GM20000 (cell line): Measurements from ENCODE around the gene GALK1.
A peak's percentile ranks its signal among the peaks of the same experiment; 100 is the strongest.

ENCODE experiments used
- DNase-seq: peaks from one replicate; pipeline ENCODE4 v3.0.0; 2012; ENCODE audit warnings: low spot score
- TF ChIP-seq, protein P1 (sequence below): IDR thresholded peaks from 2 replicates; pipeline ENCODE4 v1.5.1; 2012; ENCODE audit warnings: mild to moderate bottlenecking, control low read depth; ENCODE audit errors: extremely low read depth, missing control alignments

GALK1 gene

DNA sequence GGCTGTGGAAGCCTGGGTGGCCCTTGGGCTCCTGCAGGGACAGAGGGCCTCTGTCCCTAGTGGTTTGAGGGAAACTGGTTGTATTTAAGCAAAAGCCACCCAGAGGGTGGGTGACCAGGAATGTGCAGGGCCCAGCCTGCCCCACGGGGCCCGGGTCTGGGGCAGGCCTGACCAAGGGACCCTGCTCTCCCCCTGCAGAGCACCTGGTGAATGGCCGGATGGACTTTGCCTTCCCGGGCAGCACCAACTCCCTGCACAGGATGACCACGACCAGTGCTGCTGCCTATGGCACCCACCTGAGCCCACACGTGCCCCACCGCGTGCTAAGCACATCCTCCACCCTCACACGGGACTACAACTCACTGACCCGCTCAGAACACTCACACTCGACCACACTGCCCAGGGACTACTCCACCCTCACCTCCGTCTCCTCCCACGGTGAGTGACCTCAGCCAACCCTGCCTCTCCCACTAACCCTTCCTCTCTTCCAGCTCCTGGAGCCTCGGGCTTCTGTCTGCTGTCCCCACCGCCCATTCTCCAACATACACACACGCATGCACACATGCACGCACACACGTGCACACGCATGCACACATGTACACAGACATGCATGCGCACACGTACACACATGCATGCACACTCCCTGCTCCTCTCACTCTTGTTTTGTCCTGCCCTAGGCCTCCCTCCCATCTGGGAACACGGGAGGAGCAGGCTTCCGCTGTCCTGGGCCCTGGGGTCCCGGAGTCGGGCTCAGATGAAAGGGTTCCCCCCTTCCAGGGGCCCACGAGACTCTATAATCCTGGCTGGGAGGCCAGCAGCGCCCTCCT, 10.4 kb downstream of the GALK1 start:
- DNase-seq, result no peak
- TF ChIP-seq, protein P1, sequence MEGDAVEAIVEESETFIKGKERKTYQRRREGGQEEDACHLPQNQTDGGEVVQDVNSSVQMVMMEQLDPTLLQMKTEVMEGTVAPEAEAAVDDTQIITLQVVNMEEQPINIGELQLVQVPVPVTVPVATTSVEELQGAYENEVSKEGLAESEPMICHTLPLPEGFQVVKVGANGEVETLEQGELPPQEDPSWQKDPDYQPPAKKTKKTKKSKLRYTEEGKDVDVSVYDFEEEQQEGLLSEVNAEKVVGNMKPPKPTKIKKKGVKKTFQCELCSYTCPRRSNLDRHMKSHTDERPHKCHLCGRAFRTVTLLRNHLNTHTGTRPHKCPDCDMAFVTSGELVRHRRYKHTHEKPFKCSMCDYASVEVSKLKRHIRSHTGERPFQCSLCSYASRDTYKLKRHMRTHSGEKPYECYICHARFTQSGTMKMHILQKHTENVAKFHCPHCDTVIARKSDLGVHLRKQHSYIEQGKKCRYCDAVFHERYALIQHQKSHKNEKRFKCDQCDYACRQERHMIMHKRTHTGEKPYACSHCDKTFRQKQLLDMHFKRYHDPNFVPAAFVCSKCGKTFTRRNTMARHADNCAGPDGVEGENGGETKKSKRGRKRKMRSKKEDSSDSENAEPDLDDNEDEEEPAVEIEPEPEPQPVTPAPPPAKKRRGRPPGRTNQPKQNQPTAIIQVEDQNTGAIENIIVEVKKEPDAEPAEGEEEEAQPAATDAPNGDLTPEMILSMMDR, result no peak

DNA sequence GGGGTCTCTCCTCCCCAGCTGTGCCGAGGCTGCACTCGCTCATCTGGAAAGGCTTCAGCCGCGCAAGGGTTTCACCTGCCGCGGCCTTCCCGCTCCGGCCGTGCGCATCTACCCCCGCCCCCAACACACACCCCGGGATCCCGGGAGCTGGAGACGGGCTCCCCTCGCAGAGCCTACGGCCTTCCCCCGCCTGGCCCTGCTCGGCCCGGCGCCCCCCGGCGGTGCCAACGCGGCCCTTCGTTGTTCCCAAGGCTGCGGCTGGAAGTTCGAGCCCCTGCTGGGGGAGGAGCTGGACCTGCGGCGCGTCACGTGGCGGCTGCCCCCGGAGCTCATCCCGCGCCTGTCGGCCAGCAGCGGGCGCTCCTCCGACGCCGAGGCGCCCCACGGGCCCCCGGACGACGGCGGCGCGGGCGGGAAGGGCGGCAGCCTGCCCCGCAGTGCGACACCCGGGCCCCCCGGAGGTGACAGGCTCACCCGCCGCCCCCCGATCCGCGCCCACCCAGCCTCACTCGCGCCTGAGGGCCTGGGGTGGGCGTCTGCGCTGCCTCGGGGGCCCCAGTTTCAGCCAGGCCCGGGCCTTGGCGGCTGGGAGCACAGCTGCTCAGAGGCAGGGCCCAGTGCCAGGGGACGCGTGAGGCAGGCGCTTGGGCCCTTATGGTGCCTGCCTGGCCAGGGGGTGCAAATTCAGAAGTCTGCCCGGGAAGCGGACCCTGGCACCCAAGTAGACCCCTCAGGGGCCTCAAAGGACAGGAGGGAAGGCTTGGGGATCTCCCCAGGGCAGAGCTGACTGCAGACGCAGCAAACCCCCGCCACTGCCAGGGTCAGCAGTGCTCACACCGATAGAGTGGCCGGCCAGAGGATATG, 11.2 kb downstream of the GALK1 start:
- TF ChIP-seq, protein P1, result peak; percentile 85
- peak; percentile 96 for DNase-seq

DNA sequence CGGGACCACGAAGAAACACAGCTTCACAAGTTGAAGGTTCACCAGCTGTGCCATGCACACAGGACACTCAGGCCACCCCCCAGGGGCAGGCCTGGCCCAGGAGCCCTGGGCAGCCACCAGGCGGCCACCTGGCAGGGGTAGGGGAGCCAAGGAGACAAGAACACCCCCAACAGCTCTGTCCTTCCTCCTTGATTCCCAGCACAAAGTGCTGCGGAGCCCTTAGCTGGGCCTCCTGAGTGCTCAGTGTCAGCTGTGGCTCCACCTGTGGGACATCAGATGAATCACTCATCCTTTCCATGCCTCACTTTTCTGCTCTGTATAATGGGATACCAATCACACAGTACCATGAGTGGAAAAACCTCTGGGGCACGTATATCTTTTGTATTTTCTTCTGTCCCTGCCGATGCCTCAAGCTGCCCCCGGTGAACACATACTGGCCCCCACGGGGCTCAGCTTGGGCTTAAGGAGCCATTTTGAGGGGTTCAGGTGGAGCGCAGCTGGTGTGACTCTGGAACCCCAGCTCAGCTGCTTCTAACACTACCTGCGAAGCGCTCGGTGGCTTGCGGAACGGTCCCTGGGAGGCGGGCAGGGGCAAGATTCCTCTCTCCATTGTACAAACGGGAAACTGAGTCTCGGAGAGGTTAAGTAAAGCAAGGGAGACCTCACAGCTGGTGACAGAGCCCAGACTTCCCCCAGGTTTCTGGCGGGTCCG, 12.0 kb downstream of the GALK1 start:
- DNase-seq, result peak; percentile 77
- TF ChIP-seq, protein P1, result peak; percentile 10

DNA sequence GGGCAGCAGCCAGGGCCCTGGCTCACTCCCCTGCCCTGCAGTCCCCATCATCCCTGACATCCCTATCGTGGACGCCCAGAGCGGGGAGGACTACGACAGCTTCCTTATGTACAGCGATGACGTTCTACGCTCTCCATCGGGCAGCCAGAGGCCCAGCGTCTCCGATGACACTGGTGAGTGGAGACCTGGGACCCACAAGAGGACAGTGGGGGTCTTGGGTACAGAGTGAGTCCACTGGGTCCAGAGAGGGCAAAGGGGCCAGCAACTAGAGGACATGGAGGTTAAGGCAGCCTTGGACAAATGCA, 12.6 kb downstream of the GALK1 start:
- TF ChIP-seq, protein P1, result no peak
- DNase-seq, result no peak

DNA sequence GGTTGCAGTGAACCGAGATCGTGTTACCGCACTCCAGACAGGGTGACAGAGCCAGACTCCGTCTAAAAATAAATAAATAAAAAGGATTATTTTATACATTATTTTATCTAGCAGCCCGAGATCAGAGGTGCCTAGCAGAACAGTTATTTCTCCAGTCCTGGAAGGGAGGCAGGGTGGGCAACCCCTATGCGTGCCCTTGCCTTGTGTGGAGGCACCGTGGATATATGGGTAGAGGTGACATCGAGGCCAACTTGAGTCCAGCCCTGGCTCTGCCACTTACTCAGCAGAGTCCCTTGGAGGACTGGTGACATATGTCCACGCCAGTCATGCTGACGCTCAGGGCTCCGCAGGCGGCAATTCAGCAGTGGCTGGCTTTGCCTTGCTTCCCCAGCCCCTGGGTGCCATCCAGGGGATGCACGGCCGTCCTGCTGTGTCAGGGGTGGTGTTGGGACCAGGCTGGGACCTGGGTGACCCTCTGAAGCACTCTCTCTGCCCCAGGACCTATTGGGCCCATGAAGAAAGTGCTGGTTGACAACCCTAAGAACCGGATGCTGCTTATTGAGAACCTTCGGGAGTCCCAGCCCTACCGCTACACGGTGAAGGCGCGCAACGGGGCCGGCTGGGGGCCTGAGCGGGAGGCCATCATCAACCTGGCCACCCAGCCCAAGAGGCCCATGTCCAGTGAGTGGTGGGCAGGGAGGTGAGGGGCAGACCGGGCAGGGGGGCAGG, 13.2 kb downstream of the GALK1 start:
- DNase-seq, result no peak

DNA sequence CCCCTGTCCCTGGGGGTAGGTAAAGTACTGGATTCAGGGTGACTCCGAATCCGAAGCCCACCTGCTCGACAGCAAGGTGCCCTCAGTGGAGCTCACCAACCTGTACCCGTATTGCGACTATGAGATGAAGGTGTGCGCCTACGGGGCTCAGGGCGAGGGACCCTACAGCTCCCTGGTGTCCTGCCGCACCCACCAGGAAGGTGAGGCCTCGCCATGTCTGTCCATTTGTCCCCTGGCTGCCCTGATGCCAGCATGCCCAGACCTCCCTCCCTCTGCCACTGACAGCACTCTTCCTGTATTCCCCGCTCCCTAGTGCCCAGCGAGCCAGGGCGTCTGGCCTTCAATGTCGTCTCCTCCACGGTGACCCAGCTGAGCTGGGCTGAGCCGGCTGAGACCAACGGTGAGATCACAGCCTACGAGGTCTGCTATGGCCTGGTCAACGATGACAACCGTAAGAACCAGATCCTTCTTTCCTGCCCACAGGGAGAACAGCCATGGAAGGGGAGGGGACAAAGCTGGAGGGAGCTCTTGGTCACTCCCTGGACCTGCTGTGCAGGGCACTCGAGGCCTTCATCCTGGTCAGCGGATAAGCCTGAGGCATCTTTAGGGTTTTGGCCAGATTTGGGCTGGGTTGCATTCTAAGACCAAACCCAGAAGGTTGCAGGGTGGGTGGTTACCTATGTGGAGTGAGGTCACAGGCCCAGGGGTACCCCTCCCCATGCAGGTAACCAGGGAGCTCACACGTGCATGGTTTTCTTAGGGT, 14.2 kb downstream of the GALK1 start:
- DNase-seq, result no peak
- TF ChIP-seq, protein P1, result no peak

More for the DNA sequence above, 13.2 kb downstream of the GALK1 start:
- TF ChIP-seq, protein P1, result no peak
